Stromal cell of bone marrow (primary cell): ENCODE results near the gene CFAP300.
A peak's percentile ranks its signal among the peaks of the same experiment; 100 is the strongest.

Source experiments
- DNase-seq: peaks from one replicate; pipeline ENCODE4 v3.0.0-alpha.2; 2012; ENCODE audit warnings: low read depth

CFAP300 gene

DNA sequence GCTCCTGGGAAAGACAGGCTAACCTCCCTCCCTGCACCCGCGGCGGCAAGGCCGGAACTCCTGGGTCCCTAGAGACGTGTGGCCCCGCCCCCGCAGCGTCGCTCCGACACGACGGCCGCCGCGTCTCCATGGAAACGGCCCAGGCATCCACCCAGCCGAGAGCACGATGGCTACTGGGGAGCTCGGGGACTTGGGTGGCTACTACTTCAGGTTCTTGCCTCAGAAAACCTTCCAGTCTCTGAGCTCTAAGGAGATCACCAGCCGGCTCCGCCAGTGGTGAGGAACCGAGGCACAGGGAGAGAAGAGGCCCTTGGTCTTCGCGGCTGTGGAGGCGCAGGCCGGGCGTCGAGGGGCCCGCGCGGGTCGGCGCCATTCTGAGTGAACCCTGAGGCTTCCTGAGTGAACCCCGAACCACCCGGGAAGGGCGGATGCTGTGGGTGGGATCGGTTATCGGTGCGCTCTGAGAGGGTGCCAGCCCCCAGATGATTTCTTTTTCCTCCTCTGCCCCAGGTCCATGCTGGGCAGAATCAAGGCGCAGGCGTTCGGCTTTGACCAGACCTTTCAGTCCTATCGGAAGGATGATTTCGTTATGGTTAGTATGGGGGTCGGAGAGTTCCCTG lies at the start of gene CFAP300:
Gene CFAP300, plus strand, starts transcription at position 133 of the 620 bp plus-strand sequence. Its CDS starts 34 bp downstream, at position 167.
- DNase-seq: peak; percentile 79

DNA sequence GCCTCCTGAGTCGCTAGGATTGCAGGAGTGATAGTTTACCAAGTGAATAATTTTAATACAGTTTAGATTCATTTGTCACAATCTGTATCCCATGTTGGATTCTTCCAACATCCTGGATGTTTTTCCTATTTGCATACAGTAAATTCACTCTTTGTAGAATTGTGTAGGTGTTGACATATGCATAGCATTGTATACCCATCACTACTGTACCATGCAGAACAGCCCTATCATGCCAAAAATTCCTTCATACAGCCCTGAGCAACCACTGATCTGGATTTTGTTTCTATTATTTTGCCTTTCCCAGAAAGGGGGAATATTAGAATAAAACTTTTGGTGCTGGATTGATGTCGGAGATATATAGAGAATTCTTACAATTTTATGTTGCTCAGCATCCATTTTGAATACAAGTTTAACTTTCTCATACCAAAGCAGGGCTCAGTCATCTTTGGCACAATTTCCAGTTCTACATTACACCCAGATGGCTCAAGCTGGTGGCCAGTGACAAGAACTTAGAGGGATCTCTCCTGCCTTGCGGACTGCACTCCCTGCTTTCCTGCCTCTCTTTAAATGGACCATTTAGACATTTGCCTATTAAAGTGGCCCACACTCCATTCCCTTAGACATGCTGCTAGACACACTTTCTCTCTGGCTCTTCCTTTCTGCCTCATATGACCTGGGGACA lies 45.4 kb upstream of the CFAP300 start:
- DNase-seq: no peak

DNA sequence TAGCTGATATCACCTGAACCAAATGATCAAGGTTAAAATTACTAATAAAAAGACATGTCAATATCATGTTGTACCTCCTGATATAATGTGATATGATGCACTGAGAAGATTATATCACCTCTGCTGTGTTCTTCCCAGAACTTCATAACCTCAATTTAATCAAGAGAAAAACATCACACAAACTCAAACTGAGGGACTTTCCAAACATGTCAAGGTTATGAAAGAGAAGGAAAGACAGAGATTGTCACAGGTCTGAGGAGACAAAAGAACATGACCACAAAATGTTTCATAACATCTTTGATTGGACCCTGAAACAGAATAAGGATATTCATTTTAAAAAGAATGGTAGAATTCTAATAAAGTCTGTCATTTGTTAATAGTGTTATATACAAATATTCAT lies 43.0 kb upstream of the CFAP300 start:
- DNase-seq: no peak

DNA sequence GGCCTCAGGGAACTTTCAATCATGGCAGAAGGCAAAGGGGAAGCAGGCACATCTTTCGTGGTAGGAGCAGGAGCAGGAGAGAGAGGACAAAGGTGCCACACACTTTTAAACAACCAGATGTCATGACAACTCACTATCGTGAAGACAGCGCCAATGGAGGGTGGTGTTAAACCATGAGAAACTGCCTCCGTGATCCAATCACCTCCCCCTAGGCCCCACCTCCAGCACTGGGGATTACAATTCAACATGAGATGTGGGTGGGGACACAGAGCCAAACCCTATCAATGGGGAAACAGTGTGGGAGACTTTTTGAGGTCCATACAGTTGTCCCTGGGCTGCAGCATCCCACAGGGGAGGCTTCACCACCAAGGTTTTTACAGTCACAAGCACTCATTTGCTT lies 41.9 kb upstream of the CFAP300 start:
- no peak for DNase-seq

DNA sequence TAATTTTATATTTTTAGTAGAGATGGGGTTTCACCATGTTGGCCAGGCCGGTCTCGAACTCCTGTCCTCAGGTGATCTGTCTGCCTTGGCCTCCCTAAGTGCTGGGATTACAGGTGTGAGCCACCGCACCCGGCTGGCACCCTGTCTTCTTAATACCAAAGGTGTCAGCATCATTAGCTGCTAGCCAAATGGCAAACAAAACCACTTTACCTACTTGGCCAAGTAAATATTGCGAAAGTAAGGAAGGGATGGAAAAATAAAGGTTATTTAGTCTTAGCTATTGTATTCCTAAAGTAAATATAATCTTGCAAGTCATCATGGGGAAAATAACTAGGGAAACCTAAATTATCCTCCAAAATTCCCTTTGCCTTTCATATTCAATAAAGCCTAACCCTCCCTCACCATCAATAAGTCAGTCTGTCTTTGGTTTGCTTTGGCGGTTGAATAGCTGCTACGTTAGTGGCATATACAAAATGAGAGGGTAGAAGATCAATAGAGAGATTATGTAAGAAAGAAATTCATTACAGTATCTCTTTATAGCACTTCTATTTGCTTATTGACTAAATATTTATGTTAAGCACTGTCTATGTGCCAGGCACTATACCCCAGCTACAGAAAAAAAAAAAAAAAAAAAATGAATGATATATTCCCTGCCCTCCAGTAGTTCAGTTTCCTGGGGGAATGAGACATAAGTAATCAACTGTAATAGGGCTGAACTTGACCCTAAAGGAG lies 40.2 kb upstream of the CFAP300 start:
- no peak for DNase-seq

DNA sequence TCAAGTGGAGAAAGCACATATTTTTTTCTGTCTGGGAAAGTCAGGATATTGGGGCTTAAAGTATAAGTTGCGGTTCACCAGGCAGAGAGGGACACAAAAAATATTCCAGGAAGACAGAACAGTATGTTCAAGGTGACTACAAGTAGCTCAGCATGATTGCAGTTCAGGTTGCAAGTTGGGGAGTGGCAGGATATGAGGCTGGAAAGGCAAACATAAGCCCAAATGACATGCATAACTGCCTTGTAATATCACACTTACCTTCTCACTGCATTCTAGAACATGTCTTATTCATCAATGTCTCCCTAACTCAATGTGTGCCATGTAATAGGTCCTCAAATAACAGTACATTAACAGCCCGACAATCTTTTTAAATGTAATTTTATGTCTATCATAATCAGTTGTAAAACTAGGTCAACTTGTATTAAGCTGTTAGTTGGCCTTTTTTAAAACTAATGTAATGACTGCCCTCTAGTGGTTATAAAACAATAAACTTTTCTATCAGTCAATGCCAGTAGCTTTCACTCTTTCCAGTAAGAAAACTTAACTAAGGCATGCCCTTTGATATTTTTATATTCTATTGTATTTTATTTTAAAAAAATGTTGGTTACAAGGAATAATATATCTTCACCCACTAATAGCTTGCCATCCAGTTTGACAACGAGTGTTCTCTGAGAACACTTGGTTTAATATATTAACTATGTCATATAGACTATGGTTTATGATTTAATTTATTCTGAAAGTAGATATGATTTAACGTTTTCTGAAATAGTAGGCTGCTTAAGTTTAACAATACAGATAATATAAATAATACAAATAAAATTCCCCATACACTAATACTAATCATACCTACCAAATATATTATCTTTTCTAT lies 39.4 kb upstream of the CFAP300 start:
- DNase-seq: peak; percentile 36

DNA sequence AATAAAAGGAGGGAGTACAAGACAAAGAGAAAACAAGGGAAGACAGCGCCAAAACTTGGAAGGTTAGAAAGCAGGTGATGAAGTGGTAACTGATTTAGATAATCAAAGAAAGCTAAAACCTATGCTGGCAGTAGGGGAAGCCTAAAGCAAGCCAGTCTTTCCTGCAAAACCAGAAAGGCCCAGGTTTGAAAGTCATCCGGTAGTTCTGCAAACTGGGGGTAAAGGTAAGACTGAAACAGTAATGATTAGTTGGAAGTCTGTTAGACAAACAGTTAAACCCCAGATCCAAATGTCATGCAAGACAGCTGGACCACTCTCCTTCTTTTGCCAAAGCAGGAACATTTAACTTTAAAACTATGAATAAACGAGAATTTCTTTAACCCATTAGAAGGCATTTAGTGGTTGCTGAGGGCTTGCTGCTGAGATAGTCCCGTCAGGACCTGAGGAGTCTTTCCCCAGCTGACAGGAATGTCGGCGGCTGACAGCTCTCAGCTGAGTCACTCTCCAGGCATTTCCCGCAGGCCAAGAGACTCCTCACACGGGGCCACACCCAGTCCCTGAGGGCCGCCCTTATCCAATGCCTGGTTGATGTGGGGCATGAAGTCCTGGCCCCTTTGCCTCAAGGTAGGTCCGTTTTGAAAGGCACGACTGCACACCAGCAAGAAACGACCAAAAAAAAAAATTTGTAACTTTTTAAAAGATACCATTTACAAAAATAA lies 36.3 kb upstream of the CFAP300 start:
- DNase-seq: peak; percentile 54

DNA sequence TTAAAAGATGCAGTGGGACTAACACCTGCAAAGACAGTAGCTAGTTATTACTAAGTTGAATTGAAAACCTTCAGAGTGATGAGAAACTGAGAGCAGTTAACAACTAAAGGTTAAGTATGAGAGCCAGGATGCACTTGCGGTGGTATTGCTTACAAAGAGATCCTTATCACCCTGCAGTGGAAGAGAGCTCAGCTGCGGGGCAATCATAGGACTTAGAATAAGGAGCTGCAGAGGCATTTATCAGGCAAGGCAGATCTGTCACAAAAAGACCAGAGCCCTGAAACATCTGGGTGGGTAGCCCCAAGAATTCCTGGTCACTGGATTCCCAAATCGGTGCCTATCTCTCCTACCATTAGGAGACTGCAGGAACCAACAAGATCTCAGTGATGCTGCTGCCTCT lies 34.3 kb upstream of the CFAP300 start:
- DNase-seq: no peak

DNA sequence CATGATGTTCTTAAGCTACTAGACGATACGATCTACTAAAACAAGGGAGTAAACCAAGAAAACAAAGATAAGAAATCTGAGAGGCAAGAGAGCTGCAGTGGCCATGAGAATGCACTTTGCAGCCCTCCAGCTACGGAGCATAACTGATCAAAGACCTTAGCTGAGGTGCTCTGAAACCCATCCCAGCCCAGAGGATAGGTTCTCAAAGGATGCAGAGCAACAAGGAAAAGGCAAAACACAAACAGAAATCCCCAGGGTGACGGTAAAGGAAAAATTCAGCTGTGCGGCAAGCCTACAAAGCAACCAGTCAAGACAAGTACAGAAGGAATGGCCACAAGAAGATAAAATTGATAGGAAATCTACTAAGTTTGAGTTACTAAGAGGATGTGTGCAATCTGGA lies 32.5 kb upstream of the CFAP300 start:
- DNase-seq: no peak

DNA sequence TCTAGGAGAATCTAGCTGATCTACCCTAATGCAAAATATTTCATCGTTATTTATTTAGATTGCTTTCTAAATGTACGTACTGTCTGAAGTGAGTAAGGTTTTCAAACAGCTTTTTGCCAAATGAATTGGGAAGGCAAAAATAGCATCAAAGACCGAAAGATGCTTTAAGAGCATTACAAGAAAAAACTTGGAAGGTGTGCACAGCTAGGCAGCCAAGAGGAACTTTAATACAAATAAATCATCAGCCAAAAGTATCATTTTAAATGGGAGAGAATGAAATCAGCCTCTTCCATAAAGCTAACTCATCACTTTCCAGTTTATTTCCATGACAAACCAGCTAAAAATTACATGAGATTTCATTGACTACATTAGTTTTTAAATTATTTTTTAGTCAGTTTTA lies 30.2 kb upstream of the CFAP300 start:
- DNase-seq: peak; percentile 37

DNA sequence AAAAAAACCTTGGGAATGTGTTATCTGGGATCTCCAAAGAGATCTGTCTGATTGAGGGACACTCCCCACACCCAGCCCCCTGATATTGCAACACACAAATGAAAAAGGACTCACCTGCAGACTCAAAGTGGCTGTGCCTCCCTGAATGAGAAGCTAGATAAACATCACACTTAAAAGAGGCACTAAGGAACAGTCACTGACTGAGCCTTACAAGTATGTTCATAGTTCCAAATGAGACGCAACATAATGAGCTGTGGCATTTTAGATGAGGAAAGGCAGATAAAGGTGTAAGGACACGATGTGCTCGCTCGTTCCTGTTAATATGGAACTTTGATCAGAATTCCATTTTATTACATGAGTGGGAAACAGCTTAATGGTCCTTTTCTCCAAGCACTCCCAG lies 21.0 kb upstream of the CFAP300 start:
- no peak for DNase-seq

DNA sequence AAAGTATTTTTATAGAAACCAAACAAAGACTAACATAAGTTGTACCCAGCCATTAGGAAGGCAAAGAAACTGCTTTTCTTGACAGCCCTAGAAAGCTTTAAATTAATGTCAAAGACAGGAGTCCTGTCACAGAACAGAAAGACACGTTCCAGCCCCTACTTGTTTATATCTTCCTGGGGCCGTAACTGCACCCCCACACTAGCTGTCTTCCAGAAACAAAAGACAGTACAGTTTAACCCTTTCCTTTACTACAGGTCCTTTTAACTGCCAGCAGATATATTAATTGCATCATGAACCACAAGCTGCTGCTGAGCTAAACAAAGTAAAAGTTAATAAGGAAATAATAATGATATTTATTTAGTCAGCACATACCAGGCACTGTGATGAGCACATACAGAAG lies 20.3 kb upstream of the CFAP300 start:
- DNase-seq: no peak

DNA sequence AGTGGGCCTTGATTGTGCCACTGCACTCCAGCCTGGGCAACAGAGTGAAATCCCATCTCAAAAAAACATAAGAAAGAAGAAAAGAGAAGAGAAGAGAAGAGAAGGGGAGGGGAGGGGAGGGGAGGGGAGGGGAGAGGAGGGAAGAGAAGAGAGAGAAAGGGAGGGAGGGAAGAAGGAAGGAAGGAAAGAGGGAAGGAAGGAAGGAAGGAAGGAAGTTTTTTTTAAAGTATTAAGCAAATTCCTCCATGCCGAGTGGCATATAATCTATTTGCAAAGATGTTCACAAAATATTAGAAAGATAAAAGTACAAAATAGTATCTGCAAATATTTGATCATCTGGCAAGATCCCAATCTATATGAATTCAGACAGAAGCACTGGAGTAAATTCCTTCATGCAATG lies 10.5 kb upstream of the CFAP300 start:
- DNase-seq: no peak

DNA sequence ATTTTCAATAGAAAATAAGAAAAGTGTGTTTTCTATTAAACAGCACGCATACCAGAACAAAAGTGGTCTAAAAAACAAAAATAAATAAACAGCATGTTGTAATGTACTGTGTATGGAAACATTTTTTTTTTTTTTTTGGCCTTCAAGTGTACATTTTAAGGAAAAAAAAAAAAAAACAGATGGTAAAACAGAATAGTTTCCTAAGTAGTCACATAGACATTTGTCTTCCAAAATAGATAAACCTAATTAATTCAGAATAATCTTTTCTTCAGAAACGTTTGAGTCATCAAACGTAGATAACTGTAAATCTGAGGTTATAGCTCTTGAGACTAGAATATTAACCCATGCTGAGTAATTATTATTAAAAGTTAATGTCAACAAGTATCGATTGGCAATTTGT lies 396 bp upstream of the CFAP300 start:
- DNase-seq: no peak

DNA sequence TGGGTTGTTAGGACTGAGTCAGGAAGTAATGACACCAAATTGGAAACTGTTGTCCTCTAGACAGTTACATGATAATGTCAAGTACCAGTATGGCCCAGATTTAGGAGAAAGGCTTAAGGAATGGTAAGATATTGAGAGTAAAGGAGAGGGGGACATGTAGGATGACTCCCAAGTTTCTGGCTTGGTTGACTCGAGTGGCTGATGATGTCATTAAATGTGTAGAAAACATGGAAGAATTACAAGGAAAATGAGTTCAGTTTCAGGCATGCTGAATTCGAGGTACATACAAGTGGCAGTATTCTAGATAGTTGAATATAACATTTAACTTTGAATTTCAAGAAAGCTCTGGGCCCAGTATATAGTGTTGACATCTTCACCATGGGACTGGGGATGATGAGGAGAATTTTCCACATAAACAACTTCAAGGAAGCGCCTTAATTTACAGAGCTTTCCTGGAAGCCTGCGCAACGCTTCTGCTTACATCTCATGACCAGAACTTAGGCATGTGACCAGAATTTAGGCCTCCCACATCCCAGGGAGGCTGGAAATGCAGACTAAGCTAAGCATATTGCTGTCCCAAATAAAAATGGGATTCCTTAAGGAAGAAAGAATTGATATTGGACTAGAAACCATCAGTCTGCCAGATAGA lies 3.8 kb downstream of the CFAP300 start:
- no peak for DNase-seq

DNA sequence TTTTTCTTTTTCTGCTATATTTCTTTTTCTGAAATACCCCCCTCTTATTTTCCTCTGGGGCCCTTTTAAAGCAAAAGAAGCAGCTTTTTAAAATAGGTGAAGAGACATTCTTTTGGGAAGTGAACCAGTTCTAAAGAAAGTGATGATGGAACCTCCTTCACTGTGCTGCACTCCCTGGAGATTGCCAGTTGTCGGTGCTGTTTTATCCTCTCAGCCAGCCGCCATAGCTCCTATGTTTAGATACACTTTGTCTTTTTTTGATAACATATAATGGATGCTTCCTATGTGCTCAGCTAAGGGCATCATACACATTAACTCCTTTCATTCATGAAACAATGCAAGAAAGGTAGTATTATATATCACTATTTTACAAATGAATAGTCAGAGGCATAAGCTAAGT lies 14.0 kb downstream of the CFAP300 start:
- no peak for DNase-seq

DNA sequence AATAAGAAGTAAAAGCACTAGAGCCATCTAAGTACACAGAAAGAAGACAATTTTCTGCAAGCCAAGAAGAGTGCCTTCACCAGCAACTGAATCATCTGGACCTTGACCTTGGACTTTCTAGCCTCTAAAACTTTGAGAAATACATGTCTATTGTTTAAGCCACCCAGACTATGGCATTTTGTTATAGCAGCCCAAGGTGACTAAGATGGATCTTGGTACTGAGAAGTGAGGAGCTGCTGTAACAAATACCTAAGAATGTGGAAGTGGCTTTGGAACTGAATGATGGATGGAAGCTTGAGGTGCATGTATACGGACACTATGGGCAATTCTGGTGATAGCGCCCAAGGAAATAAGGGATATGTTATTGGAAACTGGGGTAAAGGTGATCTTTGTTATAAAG lies 14.9 kb downstream of the CFAP300 start:
- no peak for DNase-seq

DNA sequence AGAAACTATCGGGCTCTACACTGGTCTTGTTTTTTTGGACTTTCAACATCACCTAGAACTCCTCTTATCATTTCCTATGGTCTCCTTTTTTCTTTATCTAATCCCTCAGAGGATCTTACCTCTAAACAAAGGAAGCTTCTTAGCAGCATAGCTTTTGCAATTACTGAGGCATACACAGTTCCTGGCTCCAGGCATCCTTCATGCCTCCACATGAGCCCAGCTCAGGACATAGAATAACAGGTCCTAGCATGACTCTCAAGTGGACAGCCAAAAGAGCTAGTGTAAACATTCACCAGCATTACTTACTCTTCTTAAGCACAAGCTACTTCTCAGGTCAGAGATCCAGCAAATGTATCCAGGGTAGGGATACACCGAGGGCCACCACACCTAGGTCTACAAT lies 17.1 kb downstream of the CFAP300 start:
- DNase-seq: no peak

DNA sequence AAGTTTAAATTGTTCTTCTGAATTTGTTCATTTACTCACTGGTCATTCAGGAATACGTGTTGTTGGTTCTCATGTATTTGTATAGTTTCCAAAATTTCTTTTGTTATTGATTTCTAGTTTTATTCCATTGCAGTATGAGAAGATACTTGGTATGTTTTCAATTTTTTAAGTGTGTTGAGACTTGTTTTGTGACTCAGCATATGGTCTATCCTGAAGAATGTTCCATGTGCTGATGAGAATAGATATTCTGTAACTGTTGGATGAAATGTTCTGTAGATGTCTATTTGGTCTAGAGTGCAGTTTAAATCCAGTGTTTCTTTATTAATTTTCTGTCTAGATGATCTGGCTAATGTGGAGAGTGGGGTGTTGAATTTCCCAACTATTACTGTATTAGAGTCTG lies 23.5 kb downstream of the CFAP300 start:
- DNase-seq: no peak

DNA sequence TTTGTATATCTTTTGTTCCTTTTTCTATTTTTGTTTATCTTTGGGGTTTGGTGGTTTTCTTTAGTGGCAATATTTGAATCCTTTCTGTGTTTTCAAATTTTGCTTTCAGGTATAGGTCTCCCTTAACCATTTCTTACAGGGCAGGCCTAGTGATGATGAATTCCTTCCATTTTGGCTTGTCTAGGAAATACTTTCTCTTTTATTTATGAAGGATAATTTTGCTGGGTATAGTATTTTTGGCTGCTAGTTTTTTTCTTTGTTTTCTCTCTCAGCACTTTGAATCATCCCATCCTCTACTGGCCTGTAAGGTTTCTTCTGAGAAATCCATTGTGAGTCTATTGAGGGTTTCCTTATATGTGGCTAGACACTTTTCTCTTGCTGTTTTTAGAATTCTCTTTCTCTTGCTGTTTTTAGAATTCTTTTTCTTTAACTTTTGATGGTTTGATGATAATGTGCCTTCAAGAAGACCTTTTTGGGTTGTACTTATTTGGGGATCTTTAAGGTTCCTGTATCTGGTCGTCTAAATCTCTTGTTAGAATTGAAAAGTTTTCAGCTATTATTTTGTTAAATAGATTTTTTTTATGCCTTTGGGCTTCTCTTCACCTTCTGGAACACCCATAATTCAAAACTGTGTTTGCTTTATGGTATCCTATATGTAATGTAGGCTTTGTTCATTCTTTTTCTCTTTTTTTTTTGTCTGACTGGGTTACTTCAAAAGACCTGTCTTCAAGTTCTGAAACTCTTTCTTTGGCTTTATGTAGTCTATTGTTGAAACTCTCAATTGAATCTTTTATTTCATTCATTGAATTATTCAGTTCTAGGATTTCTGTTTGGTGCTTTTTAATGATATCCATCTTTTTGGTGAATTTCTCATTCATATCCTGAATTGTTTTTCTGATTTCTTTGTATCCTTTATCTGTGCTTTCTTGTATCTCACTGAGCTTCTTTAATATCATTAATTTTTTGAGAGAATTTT lies 24.5 kb downstream of the CFAP300 start:
- no peak for DNase-seq
